GOT3 (cell line): ENCODE data around the gene PCCA.
"Not testable (repeated sequence)": the region's sequence is repeated elsewhere in the genome, so short reads cannot be mapped to it uniquely, and the experiment has no call there.

Source experiments
- DNase-seq: peaks from one replicate; lab custom pipeline; 2025; ENCODE audit warnings: mixed read lengths; lab: John Stamatoyannopoulos, UW

PCCA gene

GRCh38 chr13:100098445-100099116 lies 9.7 kb downstream of the PCCA start:
- no peak for DNase-seq

GRCh38 chr13:100099117-100099445 lies 10.2 kb downstream of the PCCA start:
- not testable (repeated sequence) for DNase-seq

GRCh38 chr13:100100115-100100879 lies 11.4 kb downstream of the PCCA start:
- no peak for DNase-seq

GRCh38 chr13:100102042-100102441 lies 13.1 kb downstream of the PCCA start:
- DNase-seq = no peak

- DNase-seq = no peak
Observed at GRCh38 chr13:100106005-100106404, 17.1 kb downstream of the PCCA start.

- no peak for DNase-seq
Observed at GRCh38 chr13:100106705-100107104, 17.8 kb downstream of the PCCA start.

GRCh38 chr13:100108913-100109507 lies 20.1 kb downstream of the PCCA start:
- DNase-seq = no peak

GRCh38 chr13:100110269-100110668 lies 21.4 kb downstream of the PCCA start:
- DNase-seq = no peak

- no peak for DNase-seq
Observed at GRCh38 chr13:100112186-100112838, 23.4 kb downstream of the PCCA start.

- no peak for DNase-seq
Observed at GRCh38 chr13:100115693-100116254, 26.9 kb downstream of the PCCA start.

- no peak for DNase-seq
Observed at GRCh38 chr13:100124265-100124664, 35.4 kb downstream of the PCCA start.

GRCh38 chr13:100125946-100126345 lies 37.1 kb downstream of the PCCA start:
- DNase-seq = no peak

GRCh38 chr13:100128373-100128772 lies 39.5 kb downstream of the PCCA start:
- no peak for DNase-seq

- DNase-seq = no peak
Observed at GRCh38 chr13:100128838-100129237, 39.9 kb downstream of the PCCA start.

- DNase-seq = no peak
Observed at GRCh38 chr13:100129605-100130004, 40.7 kb downstream of the PCCA start.

- DNase-seq = no peak
Observed at GRCh38 chr13:100130092-100130491, 41.2 kb downstream of the PCCA start.

GRCh38 chr13:100130930-100131511 lies 42.1 kb downstream of the PCCA start:
- DNase-seq = no peak

GRCh38 chr13:100131863-100132574 lies 43.1 kb downstream of the PCCA start:
- DNase-seq = no peak

- DNase-seq = no peak
Observed at GRCh38 chr13:100138859-100139491, 50.1 kb downstream of the PCCA start.

GRCh38 chr13:100139817-100140216 lies 50.9 kb downstream of the PCCA start:
- DNase-seq = no peak

GRCh38 chr13:100140441-100140840 lies 51.5 kb downstream of the PCCA start:
- no peak for DNase-seq
